HepG2 (cell line): Measurements from ENCODE around the gene ZACN. TPM values are rescaled to one million over a fixed set of nuclear protein-coding genes. Genes with fewer than 3 reads are reported as not detected.

Experiments used
- ATAC-seq: fragments of 200-7000 bp; cut with Tn5 transposase; 3 replicates; pipeline ENCODE4 v1.9.1; 2020; ENCODE audit warnings: mild to moderate bottlenecking, moderate library complexity
- BruUV-seq: library from RNA; stranded (reverse); fragments of 400-500 nt; replicated peaks from 2 replicates; lab custom pipeline; 2021; lab: Mats Ljungman, UMichigan
- CTCF ChIA-PET: fragments of 300-600 bp; formaldehyde crosslinking; extraction: SDS; loops from one replicate; lab custom pipeline; 2021; ENCODE audit warnings: low total read pairs, inconsistent platforms, low intra/inter-chr PET ratio; lab: Yijun Ruan, JAX
- POLR2A ChIA-PET: fragments of 350-600 bp; sonication (Branson Sonifier 250); formaldehyde crosslinking; loops from one replicate; lab custom pipeline; 2020; ENCODE audit warnings: antibody characterized with exemption, inconsistent platforms; lab: Yijun Ruan, JAX
- DNase-seq: peaks from one replicate; pipeline ENCODE4 v3.0.0-alpha.2; 2015; ENCODE audit warnings: low spot score
- FAIRE-seq: peaks from 3 replicates; lab custom pipeline; 2011; peaks lifted over from hg19 to GRCh38; lab: Jason Lieb, UNC
- H2AFZ ChIP-seq: one replicate; pipeline ENCODE4 v1.6.1; 2011; ENCODE audit warnings: low read length, inconsistent platforms
- H3K27ac ChIP-seq: fragments of 300-600 bp; 3 replicates; pipeline ENCODE4 v1.8.0; 2011; ENCODE audit warnings: mixed run types, mild to moderate bottlenecking, mixed read lengths, low read length, inconsistent platforms; ENCODE audit not compliant: insufficient read depth; ENCODE audit errors: extremely low read length
- H3K27me3 ChIP-seq, 2 experiments: fragments of 200-600 bp in 1 of 2; 2 replicates in 1 of 2; 3 replicates in 1 of 2; pipeline versions ENCODE4 v1.6.0 to v1.8.0; 2011; ENCODE audit warnings: low read length in 2 of 2, mild to moderate bottlenecking in 2 of 2, moderate library complexity in 2 of 2, inconsistent platforms in 1 of 2; ENCODE audit not compliant: insufficient read depth in 2 of 2, control insufficient read depth in 1 of 2
- H3K36me3 ChIP-seq, 2 experiments: fragments of 200-600 bp in 1 of 2; replicated peaks in 1 of 2; 2 replicates in 1 of 2; 3 replicates in 1 of 2; pipeline versions ENCODE4 v1.5.1 to v1.8.0; 2011; ENCODE audit warnings: low read length in 2 of 2, inconsistent platforms in 1 of 2; ENCODE audit not compliant: insufficient read depth in 2 of 2, control insufficient read depth in 1 of 2
- H3K4me1 ChIP-seq: 2 replicates; pipeline ENCODE4 v1.5.1; 2012; ENCODE audit warnings: low read length, inconsistent platforms; ENCODE audit not compliant: insufficient read depth
- H3K4me2 ChIP-seq: 2 replicates; pipeline ENCODE4 v1.6.0; 2011; ENCODE audit warnings: low read depth, low read length, inconsistent platforms
- H3K4me3 ChIP-seq, 3 experiments: fragments of 200-600 bp in 1 of 3; sonication (generic), shearing (Covaris generic) in 1 of 3; replicated peaks in 1 of 3; 2 replicates each; pipeline ENCODE4 v1.5.1; 2011 to 2016; ENCODE audit warnings: low read length in 3 of 3, inconsistent platforms in 2 of 3, low read depth in 2 of 3, mild to moderate bottlenecking in 2 of 3, control low read depth in 1 of 3, mixed read lengths in 1 of 3; ENCODE audit not compliant: insufficient read depth in 1 of 3
- H3K79me2 ChIP-seq: one replicate; pipeline ENCODE4 v1.6.1; 2011; ENCODE audit warnings: low read length, inconsistent platforms; ENCODE audit not compliant: insufficient read depth
- H3K9ac ChIP-seq: 2 replicates; pipeline ENCODE4 v1.6.0; 2011; ENCODE audit warnings: mild to moderate bottlenecking, low read depth, low read length, inconsistent platforms; ENCODE audit not compliant: insufficient read depth
- H3K9me3 ChIP-seq: 2 replicates; pipeline ENCODE4 v1.5.1; 2012; ENCODE audit warnings: mild to moderate bottlenecking, low read length
- H4K20me1 ChIP-seq: 2 replicates; pipeline ENCODE4 v1.6.0; 2011; ENCODE audit warnings: inconsistent platforms, mild to moderate bottlenecking, low read length, moderate library complexity; ENCODE audit not compliant: insufficient read depth
- AGO2 ChIP-seq: fragments of 200-400 bp; formaldehyde crosslinking; optimal IDR thresholded peaks from 2 replicates; pipeline ENCODE3; 2017; ENCODE audit warnings: mild to moderate bottlenecking, low read depth, low read length, moderate library complexity
- EED ChIP-seq: sonication (generic); formaldehyde crosslinking; IDR thresholded peaks from 2 replicates; pipeline ENCODE4 v1.5.0; 2020; ENCODE audit warnings: mild to moderate bottlenecking, missing genetic modification reagents
- RBFOX2 ChIP-seq: fragments of 200-400 bp; formaldehyde crosslinking; IDR thresholded peaks from 2 replicates; pipeline ENCODE4 v1.6.1; 2017; ENCODE audit warnings: low read depth, mild to moderate bottlenecking, low read length
- YY1 ChIP-seq: IDR thresholded peaks from 2 replicates; pipeline ENCODE4 v1.6.1; 2011; ENCODE audit warnings: low read length, low read depth, moderate library complexity, mild to moderate bottlenecking; ENCODE audit not compliant: insufficient read depth, insufficient replicate concordance
- ZFYVE20 ChIP-seq: sonication (generic); formaldehyde crosslinking; IDR thresholded peaks from 2 replicates; pipeline ENCODE4 v1.8.0; 2023; ENCODE audit warnings: low read depth, mild to moderate bottlenecking, moderate library complexity, missing genetic modification reagents, borderline replicate concordance
- WGBS: methylation state at CpG from one replicate; pipeline ENCODE4 v1.1.6; 2017; ENCODE audit warnings: low lambda C conversion rate; 5-methylcytosine and 5-hydroxymethylcytosine counted together
- in situ Hi-C: cut with HindIII; loops from 2 replicates; pipeline ENCODE4 v1.10.0; 2017; ENCODE audit warnings: low pct_unique_long_range_greater_than_20kb; ENCODE audit not compliant: extremely low pct_ligation_motif_present
- intact Hi-C: fragments of 100-400 bp; cut with micrococcal nuclease; formaldehyde crosslinking; loops from one replicate; pipeline ENCODE4 v1.10.0; 2022; ENCODE audit not compliant: unreplicated experiment
- polyA plus RNA-seq, 8 experiments: library from polyadenylated mRNA; depleted of rRNA in 3 of 8; stranded (reverse) in 7 of 8; unstranded in 1 of 8; fragments of >200 nt; fragmentation: Illumina TruSeq in 4 of 8; extraction: Trizol in 4 of 8; gene quantifications; 2 replicates each; pipeline versions ENCODE4 v1.2.1 to v1.2.3, GENCODE V29; 2011 to 2016; ENCODE audit warnings: low read depth in 4 of 8, missing spikeins in 1 of 8, mixed read lengths in 1 of 8; ENCODE audit not compliant: insufficient read depth in 1 of 8
- total RNA-seq, 5 experiments: library from RNA; depleted of rRNA; stranded (reverse); fragments of >200 nt; fragmentation: Illumina TruSeq; extraction: Trizol; gene quantifications; 2 replicates each; pipeline ENCODE4 v1.2.3, GENCODE V29; 2016; ENCODE audit warnings: low read depth in 1 of 5
- TF ChIP-seq, protein P1 (sequence below): sonication (generic); formaldehyde crosslinking; IDR thresholded peaks from 2 replicates; pipeline ENCODE4 v1.8.0; 2022; ENCODE audit warnings: missing genetic modification reagents, mild to moderate bottlenecking, borderline replicate concordance

The ZACN gene
- total and polyA plus RNA-seq, 2 of the 13 experiments (the other 11 are each of a cell fraction or from before 2014, with no cell fraction given): 0.11 to 0.15 TPM

DNA sequence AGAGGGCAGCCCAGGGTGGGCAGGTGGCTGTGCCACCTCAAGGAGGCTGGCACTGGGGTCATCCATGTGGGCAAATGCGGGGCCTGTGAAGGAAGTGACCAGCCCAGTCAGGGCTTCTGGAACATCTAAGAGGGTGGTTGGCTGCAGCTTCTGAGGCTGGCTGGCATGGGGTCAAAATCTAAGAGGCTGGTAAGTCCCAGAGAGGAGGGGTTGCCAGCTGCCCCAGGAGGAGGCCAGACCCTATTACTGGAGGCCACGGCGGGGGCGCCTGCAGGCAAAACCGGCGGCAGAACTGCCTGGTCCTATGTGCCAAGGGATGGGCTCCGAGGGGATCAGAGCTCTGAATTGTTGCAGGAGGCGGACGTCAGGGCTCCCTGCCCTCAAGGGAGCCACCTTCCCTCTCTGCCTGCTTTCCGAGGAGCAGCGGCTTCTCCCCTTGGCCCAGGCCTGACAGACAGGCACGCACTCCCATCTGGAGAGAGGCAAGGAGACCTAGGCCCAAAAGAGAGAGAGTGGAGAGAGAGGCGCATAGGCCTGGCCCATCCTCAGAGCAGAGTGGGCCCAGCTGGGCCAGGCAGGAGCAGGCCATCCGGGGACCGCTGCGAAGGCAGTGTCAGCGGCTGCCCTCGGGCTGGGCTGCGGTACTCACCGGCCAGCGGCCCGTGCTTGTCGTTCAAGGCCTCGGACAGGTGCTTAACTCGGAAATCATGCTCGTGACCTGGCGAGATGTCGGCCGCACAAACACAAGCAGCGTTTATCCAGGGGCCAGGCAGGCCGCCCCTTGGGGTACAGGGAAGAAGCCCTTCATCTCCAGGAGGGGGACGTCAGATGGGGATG lies 10.9 kb downstream of the ZACN start:
- in situ Hi-C loops (no loop called here), intact Hi-C loops (no loop called here)
- POLR2A ChIA-PET: interaction anchor here (1.5 kb wide), 1 partner anchor 13 kb away, joined by 5 read pairs; the partner anchor contains the start of gene EXOC7
- 94% methylated on average over 32 of the region's 32 CpGs for WGBS
- CTCF ChIA-PET: interaction anchor here (0.6 kb wide), 1 partner anchor 229 kb away, joined by 3 read pairs; no protein-coding TSS in a partner anchor
- H2AFZ ChIP-seq: no peak overlapping the region
- H3K36me3 ChIP-seq: peaks cover 74 to 92% of the 10 kb centered on the region in 2 experiments
- H3K27me3 ChIP-seq: no peaks in the 10 kb centered on the region
- FAIRE-seq: no peak
- no peak for DNase-seq
- ATAC-seq: no peak
- H4K20me1 ChIP-seq: no peaks in the 10 kb centered on the region
- TF ChIP-seq ZFYVE20 (CRISPR knock-in tag) (no peak), EED (CRISPR knock-in tag) (0 out of 2 replicates have a peak, but pooled peaks have one; percentile 20), YY1 (no peak), AGO2 (peak; percentile 66), RBFOX2 (peak; percentile 45)
- TF ChIP-seq, protein P1, sequence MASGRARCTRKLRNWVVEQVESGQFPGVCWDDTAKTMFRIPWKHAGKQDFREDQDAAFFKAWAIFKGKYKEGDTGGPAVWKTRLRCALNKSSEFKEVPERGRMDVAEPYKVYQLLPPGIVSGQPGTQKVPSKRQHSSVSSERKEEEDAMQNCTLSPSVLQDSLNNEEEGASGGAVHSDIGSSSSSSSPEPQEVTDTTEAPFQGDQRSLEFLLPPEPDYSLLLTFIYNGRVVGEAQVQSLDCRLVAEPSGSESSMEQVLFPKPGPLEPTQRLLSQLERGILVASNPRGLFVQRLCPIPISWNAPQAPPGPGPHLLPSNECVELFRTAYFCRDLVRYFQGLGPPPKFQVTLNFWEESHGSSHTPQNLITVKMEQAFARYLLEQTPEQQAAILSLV: no peak
- H3K4me1 ChIP-seq: no peaks in the 10 kb centered on the region
- H3K9ac ChIP-seq: no peak overlapping the region
- no peak overlapping the region for H3K27ac ChIP-seq
- BruUV-seq: no TSS peak
- no peaks in the 10 kb centered on the region for H3K9me3 ChIP-seq
- no peak overlapping the region for H3K4me3 ChIP-seq
- H3K79me2 ChIP-seq: no peaks in the 10 kb centered on the region
- no peak overlapping the region for H3K4me2 ChIP-seq
